ENCODE data around the gene EEF1A2.

The EEF1A2 gene

GRCh38 chr20:63544958-63545516 is 46.2 kb upstream of the EEF1A2 start:
- no peak for DNase-seq (ENCODE audit: low read depth)
- no peak overlapping the region for H3K4me3 ChIP-seq (ENCODE audit: low read depth, low read length)
- TF ChIP-seq CTCF (IDR thresholded peaks at IDR 0.05; ENCODE audit: insufficient read depth, low read depth, low read length, missing control alignments), result no peak

GRCh38 chr20:63544241-63544957 is 45.5 kb upstream of the EEF1A2 start:
- no peak for TF ChIP-seq CTCF (IDR thresholded peaks at IDR 0.05; ENCODE audit: insufficient read depth, low read depth, low read length, missing control alignments)
- no peak for DNase-seq (ENCODE audit: low read depth)
- H3K4me3 ChIP-seq (ENCODE audit: low read depth, low read length), result no peak overlapping the region

- DNase-seq (ENCODE audit: low read depth), result no peak
- no peak for TF ChIP-seq CTCF (IDR thresholded peaks at IDR 0.05; ENCODE audit: insufficient read depth, low read depth, low read length, missing control alignments)
- H3K4me3 ChIP-seq (ENCODE audit: low read depth, low read length), result no peak overlapping the region
These were observed 44.9 kb upstream of the EEF1A2 start for GRCh38 chr20:63543733-63544132.

GRCh38 chr20:63543131-63543530 is 44.2 kb upstream of the EEF1A2 start:
- H3K4me3 ChIP-seq (ENCODE audit: low read depth, low read length), result no peak overlapping the region
- TF ChIP-seq CTCF (IDR thresholded peaks at IDR 0.05; ENCODE audit: insufficient read depth, low read depth, low read length, missing control alignments), result no peak
- no peak for DNase-seq (ENCODE audit: low read depth)

GRCh38 chr20:63542696-63543095 is 43.8 kb upstream of the EEF1A2 start:
- peak overlapping the region; percentile 34 for H3K4me3 ChIP-seq (ENCODE audit: low read depth, low read length)
- DNase-seq (ENCODE audit: low read depth), result peak; percentile 75
- TF ChIP-seq CTCF (IDR thresholded peaks at IDR 0.05; ENCODE audit: insufficient read depth, low read depth, low read length, missing control alignments), result no peak

GRCh38 chr20:63542031-63542559 is 43.2 kb upstream of the EEF1A2 start:
- no peak for TF ChIP-seq CTCF (IDR thresholded peaks at IDR 0.05; ENCODE audit: insufficient read depth, low read depth, low read length, missing control alignments)
- peak overlapping the region; percentile 34 for H3K4me3 ChIP-seq (ENCODE audit: low read depth, low read length)
- DNase-seq (ENCODE audit: low read depth), result peak; percentile 67
